HepG2 (cell line): ENCODE data around the gene TSACC.

Experiments used
- ATF1 ChIP-seq: IDR thresholded peaks from 2 replicates; pipeline ENCODE4 v1.6.1; 2016; ENCODE audit warnings: mild to moderate bottlenecking, control low read depth
- KDM5A ChIP-seq: fragments of 200-600 bp; sonication (generic); IDR thresholded peaks from 2 replicates; pipeline ENCODE4 v1.7.0; 2018; ENCODE audit warnings: antibody characterized with exemption, mild to moderate bottlenecking, low read length, borderline replicate concordance
- MAX ChIP-seq: IDR thresholded peaks from 2 replicates; pipeline ENCODE4 v1.6.1; 2012; ENCODE audit warnings: inconsistent platforms
- NR3C1 ChIP-seq: sonication (generic); formaldehyde crosslinking; IDR thresholded peaks from 2 replicates; pipeline ENCODE4 v1.4.0; 2020; ENCODE audit warnings: missing genetic modification reagents
- ZFP36 ChIP-seq: fragments of 150-350 bp; IDR thresholded peaks from 2 replicates; pipeline ENCODE4 v1.6.1; 2018; ENCODE audit warnings: borderline replicate concordance, low read length, low read depth; ENCODE audit not compliant: partially characterized antibody
- ZNF232 ChIP-seq: sonication (generic); formaldehyde crosslinking; IDR thresholded peaks from 2 replicates; pipeline ENCODE4 v1.4.0; 2020; ENCODE audit warnings: missing genetic modification reagents, borderline replicate concordance
- ZNF33B ChIP-seq: sonication (generic); formaldehyde crosslinking; IDR thresholded peaks from 2 replicates; pipeline ENCODE4 v1.5.1; 2020; ENCODE audit warnings: mild to moderate bottlenecking, missing genetic modification reagents

DNA sequence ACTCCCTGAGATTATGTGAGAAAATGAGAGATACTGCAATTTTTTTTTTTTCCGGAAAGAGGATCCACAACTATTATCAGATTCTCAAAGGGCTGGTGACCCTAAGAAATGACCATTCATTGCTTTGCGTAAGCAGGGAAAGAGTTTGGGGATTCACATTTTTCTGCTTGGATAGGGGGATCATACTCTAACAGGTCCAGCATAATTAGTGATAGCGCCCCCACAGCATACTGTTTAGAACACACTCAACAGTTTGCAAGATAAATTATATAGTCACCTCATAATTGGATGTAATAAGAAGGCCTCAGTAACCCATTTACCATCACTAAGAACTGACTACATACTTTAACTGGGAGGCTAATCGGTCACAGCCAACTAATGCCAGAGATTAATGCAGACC, 2.1 kb upstream of the TSACC start:
- TF ChIP-seq ATF1 (CRISPR knock-in tag) (no peak), MAX (no peak), ZNF33B (CRISPR knock-in tag) (no peak), KDM5A (no peak), NR3C1 (CRISPR knock-in tag) (no peak), ZFP36 (no peak), ZNF232 (CRISPR knock-in tag) (no peak)
